H1 (cell line): ENCODE results near the gene UBE3C. TPM values are rescaled to one million over a fixed set of nuclear protein-coding genes. Genes with fewer than 3 reads are reported as not detected.

ENCODE experiments used
- JUND ChIP-seq: IDR thresholded peaks from 2 replicates; pipeline ENCODE4 v1.6.1; 2011; ENCODE audit warnings: mild to moderate bottlenecking, improper control_type of control experiment, low read length
- RAD21 ChIP-seq, 2 experiments: IDR thresholded peaks in 1 of 2; conservative IDR thresholded peaks in 1 of 2; 2 replicates each; pipeline ENCODE4 v1.6.1; 2011; ENCODE audit warnings: low read depth in 2 of 2, low read length in 2 of 2, improper control_type of control experiment in 1 of 2, inconsistent platforms in 1 of 2, mild to moderate bottlenecking in 1 of 2, moderate library complexity in 1 of 2
- SP4 ChIP-seq: IDR thresholded peaks from 2 replicates; pipeline ENCODE4 v1.6.1; 2012; ENCODE audit warnings: low read length, inconsistent platforms
- polyA plus RNA-seq, 7 experiments: library from polyadenylated mRNA; depleted of rRNA in 3 of 7; stranded (reverse) in 5 of 7; unstranded in 2 of 7; fragments of >200 nt in 5 of 7; fragments of 200-250 nt in 2 of 7; gene quantifications; 1 replicate in 5 of 7; 2 replicates in 1 of 7; 4 replicates in 1 of 7; pipeline versions ENCODE4 v1.2.1 to v1.2.3, GENCODE V29; 2011 to 2013; ENCODE audit warnings: missing spikeins in 2 of 7, mixed read lengths in 2 of 7
- total RNA-seq: library from RNA; stranded (reverse); fragmentation: NEBNext Ultra II Directional; extraction: Animal tissue kit (Norgen Biotek cat#: 25700); gene quantifications from 2 replicates; pipeline ENCODE4 v1.2.1, GENCODE V29; 2021
- TF ChIP-seq, protein P1 (sequence below): IDR thresholded peaks from 2 replicates; pipeline ENCODE4 v1.6.1; 2012; ENCODE audit warnings: inconsistent platforms

Gene UBE3C
- total and polyA plus RNA-seq, 2 of the 8 experiments (the other 6 are each of a cell fraction or from before 2014, with no cell fraction given): 32.0 to 54.1 TPM

DNA sequence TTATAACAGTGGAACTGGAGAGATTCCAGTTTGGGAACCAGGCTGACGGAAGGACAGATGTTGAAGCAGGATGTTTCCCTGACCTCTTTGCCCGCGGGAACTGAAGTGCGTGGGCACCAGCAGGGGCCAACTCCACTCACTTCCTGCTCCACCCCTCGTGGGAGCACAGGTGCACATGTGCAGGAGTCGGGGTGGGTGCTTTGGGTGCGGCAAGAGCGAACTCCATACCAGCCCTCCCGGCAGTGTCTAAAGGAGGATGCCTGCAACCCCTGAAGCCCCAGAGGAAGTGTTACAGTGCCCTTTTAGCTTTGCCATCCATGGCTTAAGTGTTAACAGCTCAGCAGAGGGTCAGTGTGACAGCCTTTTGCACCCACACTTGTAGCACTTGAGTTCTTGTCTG, 27.4 kb upstream of the UBE3C start (continued):
- no peak for TF ChIP-seq SP4
- TF ChIP-seq JUND: no peak
- TF ChIP-seq, protein P1, sequence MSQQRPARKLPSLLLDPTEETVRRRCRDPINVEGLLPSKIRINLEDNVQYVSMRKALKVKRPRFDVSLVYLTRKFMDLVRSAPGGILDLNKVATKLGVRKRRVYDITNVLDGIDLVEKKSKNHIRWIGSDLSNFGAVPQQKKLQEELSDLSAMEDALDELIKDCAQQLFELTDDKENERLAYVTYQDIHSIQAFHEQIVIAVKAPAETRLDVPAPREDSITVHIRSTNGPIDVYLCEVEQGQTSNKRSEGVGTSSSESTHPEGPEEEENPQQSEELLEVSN: no peak
- TF ChIP-seq RAD21 (IDR thresholded peaks at IDR 0.05 in 1 of 2, conservative IDR thresholded peaks at IDR 0.05 in 1 of 2; ENCODE audit: low read depth in 2 of 2, low read length in 2 of 2): no peak
